Body of pancreas (tissue), 4 donors: ENCODE data around the gene GNLY.

ENCODE experiments used
- CTCF ChIP-seq, 7 experiments: fragments of 450-650 bp in 4 of 7; fragments of 200-600 bp in 3 of 7; sonication (generic) in 3 of 7; IDR thresholded peaks; one replicate each; pipeline ENCODE4 v1.5.1; 2016 to 2019; ENCODE audit warnings: antibody characterized with exemption in 7 of 7
- POLR2A ChIP-seq, 3 donors: fragments of 450-650 bp; IDR thresholded peaks; one replicate each; pipeline ENCODE4 v1.6.1; 2016; ENCODE audit warnings: antibody characterized with exemption in 3 of 3, mild to moderate bottlenecking in 2 of 3

- no peak for TF ChIP-seq CTCF (IDR thresholded peaks at IDR 0.05)
- TF ChIP-seq POLR2A (IDR thresholded peaks at IDR 0.05): no peak
Measured at GRCh38 chr2:85741833-85742455, 47.8 kb downstream of the GNLY start.
